GM21367 (cell line): ENCODE measurements around the gene MDN1.
"Not testable (repeated sequence)": the region's sequence is repeated elsewhere in the genome, so short reads cannot be mapped to it uniquely, and the experiment has no call there.

ENCODE experiments used
- ATAC-seq: cut with Tn5 transposase; IDR thresholded peaks from one replicate; pipeline ENCODE4 v1.9.1; 2021; ENCODE audit not compliant: unreplicated experiment

Gene MDN1

DNA sequence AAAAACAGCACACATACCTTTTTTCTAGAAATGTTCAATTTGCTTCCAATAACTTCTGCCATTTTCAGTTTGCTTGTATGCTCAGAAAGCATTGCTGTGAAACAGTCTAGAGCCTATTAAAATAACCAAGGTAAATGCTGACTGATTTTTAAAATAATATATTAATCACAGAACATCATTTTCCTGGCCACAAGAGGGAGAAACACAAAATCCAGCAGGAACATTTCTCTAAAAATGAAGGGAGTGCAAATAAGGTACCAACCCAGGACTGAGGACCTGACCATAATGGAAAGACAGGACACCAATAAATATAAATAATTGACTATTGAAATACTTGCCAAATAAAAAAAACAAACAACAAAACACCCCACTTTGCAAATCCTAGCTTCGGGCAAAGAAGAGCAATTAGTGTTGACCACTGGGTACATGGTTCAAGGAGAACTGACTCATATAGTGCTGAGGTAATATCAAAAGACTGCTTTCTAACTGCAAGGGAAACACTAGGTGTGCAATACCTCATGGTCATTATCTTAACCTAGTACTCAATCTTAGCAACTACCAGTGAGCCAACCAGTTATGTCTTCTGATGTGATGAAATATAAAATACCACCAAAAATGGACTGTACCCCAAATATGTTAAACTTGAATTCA, 42.9 kb downstream of the MDN1 start:
- ATAC-seq = no peak

DNA sequence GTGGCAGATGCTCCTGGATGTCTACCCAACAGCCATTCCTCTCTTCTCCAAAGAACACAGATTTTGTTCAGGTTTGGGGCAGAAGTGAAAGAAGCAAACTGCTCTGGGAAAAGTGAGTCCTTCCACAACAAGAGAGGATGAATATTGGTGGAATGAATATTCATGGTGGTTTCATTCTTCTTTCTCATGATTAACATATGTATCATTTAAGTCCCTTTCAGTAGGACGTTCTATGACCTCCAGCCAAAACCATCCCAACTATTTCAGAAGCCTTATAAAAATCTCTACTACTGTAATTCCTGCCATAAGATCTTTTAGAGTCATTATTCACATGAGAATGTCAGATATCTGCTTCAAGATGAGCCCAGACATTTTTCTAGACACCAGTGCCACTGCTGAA, 44.4 kb downstream of the MDN1 start:
- ATAC-seq = no peak

DNA sequence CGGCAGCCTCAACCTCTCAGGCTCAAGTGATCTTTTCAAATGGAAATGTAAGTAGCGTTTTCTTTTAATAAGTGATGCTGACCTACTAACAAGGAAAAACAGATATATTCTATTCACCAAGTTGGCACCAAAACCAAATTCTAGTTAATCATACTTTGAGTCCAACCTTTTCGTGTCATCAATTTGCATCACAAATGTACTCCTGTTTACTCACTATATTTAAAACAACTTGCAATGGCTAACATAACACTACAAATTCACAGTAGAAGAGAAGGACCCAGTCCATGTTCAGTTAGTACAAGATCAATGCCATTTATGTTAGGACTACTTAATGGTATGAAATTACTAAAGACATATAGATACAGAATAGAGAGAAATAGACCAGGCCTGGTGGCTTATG, 50.0 kb downstream of the MDN1 start:
- no peak for ATAC-seq

DNA sequence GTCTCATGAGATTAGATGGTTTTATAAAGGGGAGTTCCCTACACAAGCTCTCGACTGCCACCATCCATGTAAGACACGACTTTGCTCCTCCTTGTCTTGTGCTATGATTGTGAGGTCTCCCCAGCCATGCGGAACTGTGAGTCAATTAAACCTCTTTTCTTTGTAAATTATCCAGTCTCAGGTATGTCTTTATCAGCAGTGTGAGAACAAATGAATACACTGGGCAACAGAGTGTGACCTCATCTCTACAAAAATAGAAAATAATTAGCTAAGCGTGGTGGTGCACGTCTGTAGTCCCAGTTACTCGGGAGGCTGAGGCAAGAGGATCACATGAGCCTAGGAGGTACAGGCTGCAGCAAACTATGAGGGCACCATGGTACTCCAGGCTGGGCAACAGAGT, 51.3 kb downstream of the MDN1 start:
- no peak for ATAC-seq

GRCh38 chr6:89763550-89763949, 56.0 kb downstream of the MDN1 start:
- ATAC-seq = no peak

- ATAC-seq = no peak
These were observed 60.8 kb downstream of the MDN1 start for GRCh38 chr6:89758830-89759229.

DNA sequence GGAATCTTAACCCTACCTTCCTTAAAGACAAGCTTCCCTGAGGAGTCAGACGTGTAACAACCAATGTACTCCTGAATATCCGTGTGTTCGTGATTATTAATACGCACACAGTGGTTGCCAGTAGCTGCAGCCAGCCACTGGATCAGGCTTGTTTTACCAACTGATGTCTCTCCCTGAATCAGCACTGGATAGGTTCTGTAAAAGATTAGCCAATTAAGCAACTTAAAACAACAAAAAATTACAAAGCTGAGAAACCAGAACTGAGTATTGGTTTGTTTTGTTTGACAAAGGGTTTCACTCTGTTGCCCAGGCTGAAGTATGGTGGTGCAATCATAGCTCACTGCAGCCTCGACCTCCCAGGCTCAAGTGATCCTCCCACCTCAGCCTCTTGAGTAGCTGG, 69.3 kb downstream of the MDN1 start:
- no peak for ATAC-seq

DNA sequence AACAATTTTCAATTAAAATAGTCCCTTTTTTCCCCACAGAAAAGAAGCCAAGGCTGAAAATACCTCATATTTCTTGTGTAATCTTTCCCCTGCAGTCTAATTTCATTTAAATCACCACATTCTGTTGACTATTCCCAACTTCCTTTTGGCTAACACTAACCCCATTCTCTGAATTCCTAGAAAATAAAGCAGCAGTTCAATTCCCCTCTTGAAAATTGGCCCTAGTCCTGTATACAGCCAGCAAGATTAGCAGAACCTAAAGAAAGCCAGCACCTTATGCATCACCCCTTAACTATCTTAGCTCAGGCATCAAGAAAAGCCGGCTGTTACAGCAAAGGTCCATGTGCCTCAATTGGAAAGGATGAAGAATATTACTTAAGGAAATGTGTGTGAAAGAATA, 69.7 kb downstream of the MDN1 start:
- ATAC-seq = no peak

GRCh38 chr6:89745716-89746115, 73.9 kb downstream of the MDN1 start:
- no peak for ATAC-seq

GRCh38 chr6:89745096-89745495, 74.5 kb downstream of the MDN1 start:
- no peak for ATAC-seq

GRCh38 chr6:89736893-89737292, 82.7 kb downstream of the MDN1 start:
- no peak for ATAC-seq

- no peak for ATAC-seq
These were observed 85.1 kb downstream of the MDN1 start for GRCh38 chr6:89734526-89734925.

GRCh38 chr6:89731924-89732567, 87.5 kb downstream of the MDN1 start:
- ATAC-seq = no peak

DNA sequence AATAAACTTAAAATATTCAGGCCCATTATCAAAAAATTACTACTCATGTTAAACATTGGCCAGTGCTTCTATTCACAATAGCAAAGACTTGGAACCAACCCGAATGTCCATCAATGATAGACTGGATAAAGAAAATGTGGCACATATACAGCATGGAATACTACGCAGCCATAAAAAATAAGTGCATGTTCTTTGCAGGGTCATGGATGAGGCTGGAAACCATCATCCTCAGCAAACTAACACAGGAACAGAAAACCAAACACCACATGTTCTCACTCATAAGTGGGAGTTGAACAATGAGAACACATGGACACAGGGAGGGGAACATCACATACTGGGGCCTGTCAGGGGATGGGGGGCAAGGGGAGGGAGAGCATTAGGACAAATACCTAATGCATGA, 88.3 kb downstream of the MDN1 start:
- not testable (repeated sequence) for ATAC-seq

- ATAC-seq = no peak
These were observed 89.8 kb downstream of the MDN1 start for GRCh38 chr6:89729818-89730217.

DNA sequence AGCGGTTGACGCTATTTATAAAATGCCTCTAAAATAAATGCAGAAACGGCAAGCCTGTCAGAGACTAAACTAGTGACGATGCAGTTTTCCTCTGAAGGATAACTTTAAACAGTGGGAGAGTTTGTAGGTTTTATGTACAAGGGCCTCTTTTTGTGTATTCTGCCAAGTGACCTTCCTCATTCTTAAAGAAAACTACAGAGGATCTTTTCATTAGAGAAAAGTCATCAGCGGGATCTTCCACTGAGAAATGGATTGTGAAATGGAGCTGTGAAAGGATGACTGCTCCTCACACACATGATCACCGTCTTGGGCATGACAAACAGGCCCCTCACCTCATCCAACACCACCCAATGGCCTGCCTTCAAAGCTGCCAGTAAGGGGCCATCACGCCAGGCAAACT, 92.1 kb downstream of the MDN1 start:
- no peak for ATAC-seq

DNA sequence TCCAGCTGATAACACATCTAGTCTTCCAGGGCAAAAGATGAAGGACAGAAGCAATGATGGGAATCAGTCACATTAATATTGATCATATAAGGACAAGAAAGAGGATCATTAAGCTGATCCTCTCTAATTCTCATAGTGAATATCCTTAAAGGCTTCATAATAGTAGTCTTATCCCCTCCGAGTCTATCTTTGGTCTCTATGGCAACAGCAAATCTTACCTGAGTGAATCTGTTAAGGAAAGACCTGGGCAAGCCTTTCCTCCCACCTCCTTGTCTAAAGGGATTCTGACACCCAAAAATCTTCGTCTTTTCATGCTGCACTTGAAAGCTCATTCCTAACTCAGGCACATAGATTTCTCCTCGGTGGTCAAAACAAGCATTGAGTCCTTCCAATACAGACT, 94.6 kb downstream of the MDN1 start:
- ATAC-seq = no peak

DNA sequence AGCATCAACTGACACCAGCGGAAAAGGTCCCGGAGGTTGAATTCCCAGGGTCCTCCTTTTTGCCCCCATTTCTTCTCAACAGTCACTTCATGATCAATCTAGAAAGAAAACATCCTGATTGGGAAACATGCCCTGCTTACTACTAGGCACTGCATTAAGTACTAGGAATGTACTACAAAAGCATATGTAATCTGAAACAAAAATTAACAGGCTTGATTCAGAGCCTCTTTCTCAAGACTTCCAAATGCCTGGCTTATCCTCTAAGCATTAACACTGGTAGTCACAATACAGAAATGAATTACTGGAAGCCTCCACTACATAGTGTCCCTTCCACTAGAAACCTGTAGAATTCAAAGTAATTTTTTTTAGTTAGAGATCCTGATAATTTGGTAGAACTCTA, 96.5 kb downstream of the MDN1 start:
- no peak for ATAC-seq

DNA sequence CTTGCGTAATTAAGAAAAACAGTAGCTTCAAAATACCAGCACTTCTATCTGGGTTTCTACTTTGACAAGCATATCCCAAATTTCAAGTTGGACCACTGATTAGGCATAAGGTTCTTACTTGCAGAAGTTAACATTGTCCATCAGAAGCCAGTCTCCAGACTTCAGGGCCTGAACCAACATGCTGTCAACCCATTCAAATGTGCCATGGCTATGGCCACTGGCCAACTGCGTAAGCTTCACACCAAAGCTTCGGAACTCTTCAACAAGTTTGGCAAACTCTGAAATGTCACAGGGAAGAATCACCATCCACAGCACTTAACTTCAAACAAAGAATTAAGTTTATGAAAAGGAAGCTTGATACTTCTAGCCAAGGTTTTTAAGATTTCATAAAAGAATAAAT, 103.1 kb downstream of the MDN1 start:
- ATAC-seq = no peak

GRCh38 chr6:89711801-89712200, 107.8 kb downstream of the MDN1 start:
- no peak for ATAC-seq

- no peak for ATAC-seq
These were observed 111.3 kb downstream of the MDN1 start for GRCh38 chr6:89708316-89708715.

- no peak for ATAC-seq
These were observed 111.8 kb downstream of the MDN1 start for GRCh38 chr6:89707766-89708165.

DNA sequence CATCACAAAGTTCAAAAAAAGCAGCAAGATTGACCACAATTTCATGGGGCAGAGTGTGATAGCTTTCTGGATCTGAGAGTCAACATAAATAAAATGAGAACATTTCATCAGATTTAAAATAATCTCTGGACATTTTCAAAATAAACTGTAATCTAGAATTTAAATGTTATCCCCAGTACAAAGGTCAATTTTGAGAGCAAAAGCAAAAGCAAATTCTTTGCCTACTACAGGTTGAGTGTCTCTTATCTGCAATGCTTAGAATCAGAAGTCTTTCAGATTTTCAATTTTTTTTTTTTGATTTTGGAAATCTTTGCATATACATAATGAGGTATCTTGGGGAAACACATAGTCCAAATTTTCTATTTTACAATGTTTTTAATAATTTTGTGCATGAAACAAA, 113.5 kb downstream of the MDN1 start:
- no peak for ATAC-seq
